ENCODE data around the gene PTEN. TPM values are rescaled to one million over a fixed set of nuclear protein-coding genes. Genes with fewer than 3 reads are reported as not detected.
"Not testable (repeated sequence)": the region's sequence is repeated elsewhere in the genome, so short reads cannot be mapped to it uniquely, and the experiment has no call there.

The PTEN gene
- total RNA-seq, 1 experiment from 2014 or later = 44.6 TPM

DNA sequence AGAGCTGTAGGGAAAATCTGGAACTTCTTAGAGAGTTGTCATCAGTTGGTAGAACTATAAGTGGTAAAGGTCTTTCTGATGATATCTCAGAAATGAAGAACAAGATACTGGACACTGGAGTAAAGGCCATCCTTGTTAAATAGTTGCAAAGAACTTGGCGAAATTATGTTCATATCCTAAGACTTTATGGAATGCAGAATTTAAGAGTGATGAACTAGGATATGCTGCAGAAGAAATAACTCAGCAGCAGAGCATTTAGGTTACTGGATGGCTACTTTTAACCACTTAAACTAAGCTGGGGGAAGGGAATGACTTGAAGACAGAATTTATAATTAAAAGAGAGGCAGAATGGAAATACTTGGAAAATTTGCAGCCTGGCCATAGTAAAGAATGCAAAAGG lies 23.7 kb downstream of the PTEN start:
- TF ChIP-seq, protein P1, sequence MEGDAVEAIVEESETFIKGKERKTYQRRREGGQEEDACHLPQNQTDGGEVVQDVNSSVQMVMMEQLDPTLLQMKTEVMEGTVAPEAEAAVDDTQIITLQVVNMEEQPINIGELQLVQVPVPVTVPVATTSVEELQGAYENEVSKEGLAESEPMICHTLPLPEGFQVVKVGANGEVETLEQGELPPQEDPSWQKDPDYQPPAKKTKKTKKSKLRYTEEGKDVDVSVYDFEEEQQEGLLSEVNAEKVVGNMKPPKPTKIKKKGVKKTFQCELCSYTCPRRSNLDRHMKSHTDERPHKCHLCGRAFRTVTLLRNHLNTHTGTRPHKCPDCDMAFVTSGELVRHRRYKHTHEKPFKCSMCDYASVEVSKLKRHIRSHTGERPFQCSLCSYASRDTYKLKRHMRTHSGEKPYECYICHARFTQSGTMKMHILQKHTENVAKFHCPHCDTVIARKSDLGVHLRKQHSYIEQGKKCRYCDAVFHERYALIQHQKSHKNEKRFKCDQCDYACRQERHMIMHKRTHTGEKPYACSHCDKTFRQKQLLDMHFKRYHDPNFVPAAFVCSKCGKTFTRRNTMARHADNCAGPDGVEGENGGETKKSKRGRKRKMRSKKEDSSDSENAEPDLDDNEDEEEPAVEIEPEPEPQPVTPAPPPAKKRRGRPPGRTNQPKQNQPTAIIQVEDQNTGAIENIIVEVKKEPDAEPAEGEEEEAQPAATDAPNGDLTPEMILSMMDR (IDR thresholded peaks at IDR 0.05; ENCODE audit: unreplicated experiment) = no peak
- Mint-ChIP-seq H3K27ac (ENCODE audit: unreplicated experiment) (no peak overlapping the region), H3K9me3 (ENCODE audit: low read depth, unreplicated experiment) (peaks cover 10% of the 10 kb centered on the region), H3K36me3 (ENCODE audit: insufficient read depth, unreplicated experiment) (no peaks in the 10 kb centered on the region), H3K27me3 (ENCODE audit: unreplicated experiment) (no peaks in the 10 kb centered on the region), H3K4me1 (ENCODE audit: low read depth, unreplicated experiment) (no peaks in the 10 kb centered on the region), H3K4me3 (ENCODE audit: low read depth, unreplicated experiment) (no peak overlapping the region)
- BruUV-seq (replicated peaks) = no TSS peak
- intact Hi-C loops (cut with micrococcal nuclease; ENCODE audit: unreplicated experiment) = no loop called here
- CTCF ChIA-PET = interaction anchor here (0.8 kb wide), 1 partner anchor 25 kb away, joined by 3 read pairs; no protein-coding TSS in a partner anchor
- no peak for DNase-seq

DNA sequence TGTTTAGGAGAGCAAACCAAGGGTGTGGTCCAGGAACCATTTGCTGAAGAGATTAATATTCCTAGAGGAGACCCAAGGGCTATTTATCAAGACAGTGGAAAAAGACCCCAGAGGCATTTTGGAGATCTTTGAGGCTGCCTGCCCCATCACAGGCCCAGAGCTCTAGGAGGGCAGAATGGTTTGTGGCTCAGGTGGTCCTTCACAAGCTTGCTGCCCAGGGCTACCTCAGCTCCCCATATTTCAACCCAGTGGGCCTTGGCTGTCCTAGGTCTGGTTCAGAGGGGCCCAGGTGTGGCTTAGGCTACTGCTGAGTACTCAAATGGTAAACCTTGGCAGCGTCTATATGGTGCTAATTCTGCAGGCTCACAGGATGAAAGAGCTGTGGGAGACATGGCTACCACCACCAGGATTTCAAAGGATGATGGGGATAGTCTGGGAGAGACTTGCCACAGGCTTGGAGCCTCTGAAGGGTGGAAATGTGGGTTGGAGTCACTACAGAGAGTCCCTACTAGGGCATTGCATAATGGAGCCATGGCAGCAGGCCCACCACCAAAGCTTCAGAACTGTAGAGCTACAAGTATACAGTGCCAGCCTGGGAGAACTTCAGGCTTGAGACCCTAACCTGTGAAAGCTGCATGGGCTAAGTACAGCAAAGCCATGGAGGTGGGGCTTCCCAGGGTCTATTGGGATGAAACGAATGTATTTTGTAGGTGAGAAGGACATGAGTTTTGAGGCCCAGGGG lies 24.3 kb downstream of the PTEN start:
- Mint-ChIP-seq H3K9me3 (ENCODE audit: low read depth, unreplicated experiment) (peaks cover 10% of the 10 kb centered on the region), H3K4me3 (ENCODE audit: low read depth, unreplicated experiment) (no peak overlapping the region), H3K4me1 (ENCODE audit: low read depth, unreplicated experiment) (no peaks in the 10 kb centered on the region), H3K36me3 (ENCODE audit: insufficient read depth, unreplicated experiment) (no peaks in the 10 kb centered on the region), H3K27me3 (ENCODE audit: unreplicated experiment) (no peaks in the 10 kb centered on the region), H3K27ac (ENCODE audit: unreplicated experiment) (no peak overlapping the region)
- TF ChIP-seq, protein P1 (IDR thresholded peaks at IDR 0.05; ENCODE audit: unreplicated experiment) = no peak
- BruUV-seq (replicated peaks) = no TSS peak
- intact Hi-C loops (cut with micrococcal nuclease; ENCODE audit: unreplicated experiment) = no loop called here
- CTCF ChIA-PET = interaction anchor here (0.8 kb wide), 1 partner anchor 25 kb away, joined by 3 read pairs; no protein-coding TSS in a partner anchor
- DNase-seq = no peak

DNA sequence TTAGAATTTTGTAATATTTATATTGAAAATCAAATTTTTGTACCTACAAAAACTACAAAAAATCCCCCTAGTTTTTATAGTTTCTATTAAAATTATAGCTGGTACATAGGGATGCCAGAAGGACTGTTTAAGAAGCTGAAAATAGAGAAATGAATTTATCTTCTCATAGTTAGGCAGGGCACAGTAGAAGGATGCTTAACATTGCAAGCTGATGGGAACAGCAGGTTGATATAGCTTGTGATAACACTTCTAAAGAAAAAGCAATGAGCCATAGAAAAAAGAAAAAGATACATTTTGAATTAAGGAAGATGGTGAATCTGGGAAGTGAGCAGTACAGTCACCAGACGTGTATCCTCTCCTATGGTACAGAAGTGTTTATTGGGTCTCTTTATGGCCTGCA lies 32.0 kb downstream of the PTEN start:
- no peaks in the 10 kb centered on the region for H3K27me3 Mint-ChIP-seq (ENCODE audit: unreplicated experiment)
- no peak for DNase-seq
- TF ChIP-seq, protein P1 (IDR thresholded peaks at IDR 0.05; ENCODE audit: unreplicated experiment) = no peak
- no peak overlapping the region for H3K27ac Mint-ChIP-seq (ENCODE audit: unreplicated experiment)
- H3K4me1 Mint-ChIP-seq (ENCODE audit: low read depth, unreplicated experiment) = no peaks in the 10 kb centered on the region
- BruUV-seq (replicated peaks) = no TSS peak
- CTCF ChIA-PET = no interaction called here
- H3K9me3 Mint-ChIP-seq (ENCODE audit: low read depth, unreplicated experiment) = no peaks in the 10 kb centered on the region
- intact Hi-C loops (cut with micrococcal nuclease; ENCODE audit: unreplicated experiment) = no loop called here
- no peak overlapping the region for H3K4me3 Mint-ChIP-seq (ENCODE audit: low read depth, unreplicated experiment)
- H3K36me3 Mint-ChIP-seq (ENCODE audit: insufficient read depth, unreplicated experiment) = no peaks in the 10 kb centered on the region

DNA sequence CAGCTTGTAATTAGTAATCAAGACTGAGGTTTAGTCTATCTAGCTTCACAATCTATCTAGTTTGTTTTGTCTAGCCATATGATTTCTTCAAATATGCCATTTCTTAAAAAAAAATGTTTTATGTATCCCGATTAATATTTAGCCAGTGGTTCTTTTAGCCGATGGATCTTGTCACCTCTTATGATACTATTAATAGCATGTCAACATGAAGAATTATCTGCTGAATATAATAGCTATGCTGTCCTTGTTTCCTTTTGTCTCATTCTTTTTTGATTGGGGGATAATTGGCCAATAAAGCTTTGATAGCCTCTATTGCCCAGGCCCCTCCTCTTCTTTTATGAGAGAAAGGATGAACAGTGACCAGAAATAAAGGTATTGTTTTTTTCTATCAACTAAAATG lies 32.8 kb downstream of the PTEN start:
- H3K27ac Mint-ChIP-seq (ENCODE audit: unreplicated experiment) = no peak overlapping the region
- H3K9me3 Mint-ChIP-seq (ENCODE audit: low read depth, unreplicated experiment) = peaks cover 4% of the 10 kb centered on the region
- CTCF ChIA-PET = no interaction called here
- H3K36me3 Mint-ChIP-seq (ENCODE audit: insufficient read depth, unreplicated experiment) = no peaks in the 10 kb centered on the region
- no peak for DNase-seq
- H3K4me3 Mint-ChIP-seq (ENCODE audit: low read depth, unreplicated experiment) = no peak overlapping the region
- TF ChIP-seq, protein P1 (IDR thresholded peaks at IDR 0.05; ENCODE audit: unreplicated experiment) = no peak
- H3K27me3 Mint-ChIP-seq (ENCODE audit: unreplicated experiment) = no peaks in the 10 kb centered on the region
- no TSS peak for BruUV-seq (replicated peaks)
- no peaks in the 10 kb centered on the region for H3K4me1 Mint-ChIP-seq (ENCODE audit: low read depth, unreplicated experiment)
- intact Hi-C loops (cut with micrococcal nuclease; ENCODE audit: unreplicated experiment) = no loop called here

DNA sequence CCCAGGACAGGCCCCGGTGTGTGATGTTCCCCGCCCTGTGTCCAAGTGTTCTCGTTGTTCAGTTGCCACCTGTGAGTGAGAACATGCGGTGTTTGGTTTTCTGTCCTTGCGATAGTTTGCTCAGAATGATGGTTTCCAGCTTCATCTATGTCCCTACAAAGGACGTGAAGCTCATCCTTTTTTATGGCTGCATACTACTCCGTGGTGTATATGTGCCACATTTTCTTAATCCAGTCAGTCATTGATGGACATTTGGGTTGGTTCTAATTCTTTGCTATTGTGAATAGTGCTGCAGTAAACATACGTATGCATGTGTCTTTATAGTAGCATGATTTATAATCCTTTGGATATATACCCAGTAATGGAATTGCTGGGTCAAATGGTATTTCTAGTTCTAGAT lies 34.5 kb downstream of the PTEN start:
- H3K27ac Mint-ChIP-seq (ENCODE audit: unreplicated experiment); H3K4me1 Mint-ChIP-seq (ENCODE audit: low read depth, unreplicated experiment); H3K9me3 Mint-ChIP-seq (ENCODE audit: low read depth, unreplicated experiment); intact Hi-C loops (cut with micrococcal nuclease; ENCODE audit: unreplicated experiment); H3K4me3 Mint-ChIP-seq (ENCODE audit: low read depth, unreplicated experiment); CTCF ChIA-PET; H3K36me3 Mint-ChIP-seq (ENCODE audit: insufficient read depth, unreplicated experiment); BruUV-seq (replicated peaks); H3K27me3 Mint-ChIP-seq (ENCODE audit: unreplicated experiment); DNase-seq: not testable (repeated sequence)

DNA sequence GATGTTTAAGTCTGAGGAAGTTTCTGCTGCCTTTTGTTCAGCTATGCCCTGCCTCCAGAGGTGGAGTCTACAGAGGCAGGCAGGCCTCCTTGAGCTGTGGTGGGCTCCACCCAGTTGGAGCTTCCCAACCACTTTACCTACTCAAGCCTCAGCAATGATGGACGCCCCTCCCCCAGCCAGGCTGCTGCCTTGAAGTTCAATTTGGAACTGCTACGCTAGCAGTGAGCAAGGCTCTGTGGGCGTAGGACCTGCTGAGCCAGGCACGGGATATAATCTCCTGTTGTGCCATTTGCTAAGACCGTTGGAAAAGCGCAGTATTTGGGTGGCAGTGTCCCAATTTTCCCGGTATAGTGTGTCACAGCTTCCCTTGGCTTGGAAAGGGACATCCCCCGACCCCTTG lies 40.0 kb downstream of the PTEN start:
- H3K4me3 Mint-ChIP-seq (ENCODE audit: low read depth, unreplicated experiment); H3K4me1 Mint-ChIP-seq (ENCODE audit: low read depth, unreplicated experiment); DNase-seq; H3K27me3 Mint-ChIP-seq (ENCODE audit: unreplicated experiment); BruUV-seq (replicated peaks); CTCF ChIA-PET; H3K27ac Mint-ChIP-seq (ENCODE audit: unreplicated experiment); intact Hi-C loops (cut with micrococcal nuclease; ENCODE audit: unreplicated experiment); H3K9me3 Mint-ChIP-seq (ENCODE audit: low read depth, unreplicated experiment): not testable (repeated sequence)
- H3K36me3 Mint-ChIP-seq (ENCODE audit: insufficient read depth, unreplicated experiment) = peaks cover 18% of the 10 kb centered on the region
